ENCODE data around the gene NR1H4. TPM values are rescaled to one million over a fixed set of nuclear protein-coding genes. Genes with fewer than 3 reads are reported as not detected.

Gene NR1H4
- total RNA-seq, 3 donors from 2014 or later (not counting 1 experiment from before 2014, with no cell fraction given): not detected

DNA sequence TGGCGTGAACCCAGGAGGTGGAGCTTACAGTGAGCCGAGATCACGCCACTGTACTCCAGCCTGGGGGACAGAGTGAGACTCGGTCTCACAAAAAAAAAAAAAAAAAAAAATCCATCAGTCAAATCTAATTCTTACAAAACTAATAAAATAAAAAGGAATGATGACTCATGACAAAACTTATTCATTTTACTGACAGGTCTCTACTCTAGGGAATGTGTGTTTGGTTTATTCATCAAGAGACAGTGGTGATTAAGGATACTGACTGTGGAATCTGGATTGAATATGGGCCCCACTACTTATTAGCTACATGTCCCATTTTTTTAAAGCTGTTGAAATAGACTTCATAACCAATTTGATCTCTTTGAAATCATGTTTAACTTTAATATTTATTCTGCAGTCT lies 70.5 kb downstream of the NR1H4 start:
- no peaks in the 10 kb centered on the region for H3K4me1 ChIP-seq (ENCODE audit: control insufficient read depth, insufficient read depth, low read length)
- Mint-ChIP-seq H3K9me3 (no peaks in the 10 kb centered on the region), H3K27me3 (ENCODE audit: low read depth in 2 of 2) (peaks cover 0 to 5% of the 10 kb centered on the region in 2 donors), H3K36me3 (no peaks in the 10 kb centered on the region), H3K4me3 (no peak overlapping the region), H3K27ac (no peak overlapping the region), H3K4me1 (no peaks in the 10 kb centered on the region)
- ATAC-seq (no peak), DNase-seq (no peak)
- TF ChIP-seq, protein P1, sequence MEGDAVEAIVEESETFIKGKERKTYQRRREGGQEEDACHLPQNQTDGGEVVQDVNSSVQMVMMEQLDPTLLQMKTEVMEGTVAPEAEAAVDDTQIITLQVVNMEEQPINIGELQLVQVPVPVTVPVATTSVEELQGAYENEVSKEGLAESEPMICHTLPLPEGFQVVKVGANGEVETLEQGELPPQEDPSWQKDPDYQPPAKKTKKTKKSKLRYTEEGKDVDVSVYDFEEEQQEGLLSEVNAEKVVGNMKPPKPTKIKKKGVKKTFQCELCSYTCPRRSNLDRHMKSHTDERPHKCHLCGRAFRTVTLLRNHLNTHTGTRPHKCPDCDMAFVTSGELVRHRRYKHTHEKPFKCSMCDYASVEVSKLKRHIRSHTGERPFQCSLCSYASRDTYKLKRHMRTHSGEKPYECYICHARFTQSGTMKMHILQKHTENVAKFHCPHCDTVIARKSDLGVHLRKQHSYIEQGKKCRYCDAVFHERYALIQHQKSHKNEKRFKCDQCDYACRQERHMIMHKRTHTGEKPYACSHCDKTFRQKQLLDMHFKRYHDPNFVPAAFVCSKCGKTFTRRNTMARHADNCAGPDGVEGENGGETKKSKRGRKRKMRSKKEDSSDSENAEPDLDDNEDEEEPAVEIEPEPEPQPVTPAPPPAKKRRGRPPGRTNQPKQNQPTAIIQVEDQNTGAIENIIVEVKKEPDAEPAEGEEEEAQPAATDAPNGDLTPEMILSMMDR (IDR thresholded peaks at IDR 0.05): no peak
- H3K36me3 ChIP-seq (ENCODE audit: control insufficient read depth, insufficient read depth, low read length): no peaks in the 10 kb centered on the region
- H3K27me3 ChIP-seq (ENCODE audit: control insufficient read depth, insufficient read depth, low read length): peaks cover 2% of the 10 kb centered on the region
- no peak overlapping the region for H3K27ac ChIP-seq (ENCODE audit: low read length)
- H3K9me3 ChIP-seq (ENCODE audit: control insufficient read depth, insufficient read depth, low read length): no peaks in the 10 kb centered on the region
- intact Hi-C loops (cut with micrococcal nuclease): no loop called here
- 100% methylated on average over 3 of the region's 4 CpGs for WGBS (ENCODE audit: insufficient coverage)
- no peak overlapping the region for H3K4me3 ChIP-seq (ENCODE audit: low read length)

DNA sequence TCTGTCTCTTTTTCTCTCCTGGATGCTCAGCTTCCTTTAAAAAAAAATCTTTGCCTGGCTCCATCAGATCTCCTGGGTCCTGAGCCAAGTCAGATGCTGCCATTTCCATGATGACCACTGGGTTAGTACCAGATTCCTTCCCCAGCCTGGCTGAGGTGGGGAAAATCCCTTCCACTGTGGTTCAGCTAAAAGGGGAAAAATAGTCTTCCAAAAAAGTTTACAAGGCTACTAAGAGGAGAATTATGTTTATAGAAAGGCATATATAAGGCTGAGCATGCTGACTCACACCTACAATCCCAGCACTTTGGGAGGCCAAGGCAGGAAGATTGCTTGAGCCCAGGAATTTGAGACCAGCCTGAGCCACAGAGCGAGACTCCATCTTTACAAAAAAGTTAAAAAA lies 71.4 kb downstream of the NR1H4 start:
- no peaks in the 10 kb centered on the region for H3K36me3 Mint-ChIP-seq
- H3K9me3 ChIP-seq (ENCODE audit: control insufficient read depth, insufficient read depth, low read length): no peaks in the 10 kb centered on the region
- DNase-seq (no peak), ATAC-seq (no peak)
- H3K9me3 Mint-ChIP-seq: no peaks in the 10 kb centered on the region
- peaks cover 2% of the 10 kb centered on the region for H3K27me3 ChIP-seq (ENCODE audit: control insufficient read depth, insufficient read depth, low read length)
- H3K27ac Mint-ChIP-seq: no peak overlapping the region
- H3K4me1 ChIP-seq (ENCODE audit: control insufficient read depth, insufficient read depth, low read length): no peaks in the 10 kb centered on the region
- H3K4me1 Mint-ChIP-seq: no peaks in the 10 kb centered on the region
- H3K27ac ChIP-seq (ENCODE audit: low read length): no peak overlapping the region
- no peaks in the 10 kb centered on the region for H3K36me3 ChIP-seq (ENCODE audit: control insufficient read depth, insufficient read depth, low read length)
- intact Hi-C loops (cut with micrococcal nuclease): no loop called here
- H3K4me3 ChIP-seq (ENCODE audit: low read length): no peak overlapping the region
- 71% methylated on average over 1 of the region's 1 CpG for WGBS (ENCODE audit: insufficient coverage)
- H3K27me3 Mint-ChIP-seq (ENCODE audit: low read depth in 2 of 2): peaks cover 0 to 5% of the 10 kb centered on the region in 2 donors
- TF ChIP-seq, protein P1 (IDR thresholded peaks at IDR 0.05): no peak
- no peak overlapping the region for H3K4me3 Mint-ChIP-seq

DNA sequence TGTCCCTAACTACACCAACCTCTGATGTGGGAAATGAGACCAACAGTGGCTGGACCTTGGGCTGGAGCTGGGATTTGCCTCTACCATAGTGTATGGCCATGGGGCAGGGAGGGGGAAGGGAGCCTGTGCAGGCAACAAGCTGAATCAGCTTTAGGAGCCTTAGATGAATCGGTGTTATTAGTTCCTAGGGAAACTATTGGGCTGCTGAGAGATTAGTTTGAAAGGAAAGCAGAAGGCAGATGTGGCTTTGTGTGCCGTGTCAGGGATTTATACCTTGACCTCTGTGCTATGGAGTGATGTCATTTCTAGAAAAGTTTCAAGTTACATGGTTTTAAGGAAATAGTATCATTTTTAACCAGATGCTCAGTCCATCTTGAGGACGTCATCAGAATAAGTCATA lies 80.3 kb downstream of the NR1H4 start:
- H3K4me3 ChIP-seq (ENCODE audit: low read length): no peak overlapping the region
- no peak overlapping the region for H3K27ac ChIP-seq (ENCODE audit: low read length)
- Mint-ChIP-seq H3K27ac (no peak overlapping the region), H3K4me3 (no peak overlapping the region), H3K36me3 (no peaks in the 10 kb centered on the region), H3K4me1 (no peaks in the 10 kb centered on the region), H3K27me3 (ENCODE audit: low read depth in 2 of 2) (peaks cover 0 to 2% of the 10 kb centered on the region in 2 donors), H3K9me3 (no peaks in the 10 kb centered on the region)
- ATAC-seq: no peak
- H3K36me3 ChIP-seq (ENCODE audit: control insufficient read depth, insufficient read depth, low read length): no peaks in the 10 kb centered on the region
- no peaks in the 10 kb centered on the region for H3K9me3 ChIP-seq (ENCODE audit: control insufficient read depth, insufficient read depth, low read length)
- 73% methylated on average over 2 of the region's 3 CpGs for WGBS (ENCODE audit: insufficient coverage)
- TF ChIP-seq, protein P1 (IDR thresholded peaks at IDR 0.05): no peak
- intact Hi-C loops (cut with micrococcal nuclease): loop anchor here (1.0 kb wide), 1 partner anchor 320 kb away; no protein-coding TSS in a partner anchor
- DNase-seq: no peak
- H3K27me3 ChIP-seq (ENCODE audit: control insufficient read depth, insufficient read depth, low read length): no peaks in the 10 kb centered on the region
- H3K4me1 ChIP-seq (ENCODE audit: control insufficient read depth, insufficient read depth, low read length): no peaks in the 10 kb centered on the region

DNA sequence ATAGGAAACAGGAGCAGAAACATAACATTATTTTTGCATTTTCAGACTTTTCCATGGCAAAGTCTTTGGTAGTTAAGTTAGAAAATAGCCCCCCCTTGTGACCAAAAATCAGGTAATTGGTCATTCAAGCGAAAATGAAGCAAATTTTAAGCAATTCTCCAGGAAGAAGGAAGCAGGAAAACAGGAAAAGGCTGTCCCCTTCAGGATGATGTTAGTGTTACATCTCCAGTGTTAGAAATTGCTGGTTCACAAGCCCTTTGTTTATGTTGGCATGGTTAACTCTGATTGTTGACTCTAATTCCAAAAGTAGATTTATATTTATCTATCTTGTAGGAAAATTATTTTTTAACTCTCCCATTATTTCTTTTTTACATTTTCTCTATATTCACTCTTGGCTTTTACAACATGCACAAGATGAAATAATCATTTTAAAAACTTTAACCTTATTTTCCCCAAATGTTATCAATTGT lies 81.0 kb downstream of the NR1H4 start:
- no peaks in the 10 kb centered on the region for H3K4me1 Mint-ChIP-seq
- ATAC-seq: no peak
- H3K36me3 ChIP-seq (ENCODE audit: control insufficient read depth, insufficient read depth, low read length): no peaks in the 10 kb centered on the region
- WGBS (ENCODE audit: insufficient coverage): 0% methylated on average over 1 of the region's 1 CpG
- no peaks in the 10 kb centered on the region for H3K9me3 Mint-ChIP-seq
- H3K27ac Mint-ChIP-seq: no peak overlapping the region
- no peaks in the 10 kb centered on the region for H3K27me3 ChIP-seq (ENCODE audit: control insufficient read depth, insufficient read depth, low read length)
- no peaks in the 10 kb centered on the region for H3K9me3 ChIP-seq (ENCODE audit: control insufficient read depth, insufficient read depth, low read length)
- H3K36me3 Mint-ChIP-seq: no peaks in the 10 kb centered on the region
- peak in 1 of 2 donors; percentile 45 for DNase-seq
- H3K4me1 ChIP-seq (ENCODE audit: control insufficient read depth, insufficient read depth, low read length): no peaks in the 10 kb centered on the region
- no peak overlapping the region for H3K4me3 ChIP-seq (ENCODE audit: low read length)
- no peak overlapping the region for H3K4me3 Mint-ChIP-seq
- TF ChIP-seq, protein P1 (IDR thresholded peaks at IDR 0.05): peak; percentile 40
- H3K27me3 Mint-ChIP-seq (ENCODE audit: low read depth in 2 of 2): peaks cover 0 to 2% of the 10 kb centered on the region in 2 donors
- H3K27ac ChIP-seq (ENCODE audit: low read length): no peak overlapping the region
- intact Hi-C loops (cut with micrococcal nuclease): loop anchor here (1.0 kb wide), 1 partner anchor 320 kb away; no protein-coding TSS in a partner anchor
